Gastrocnemius medialis (tissue), 4 donors: ENCODE measurements around the gene MRPL40.

Experiments used
- POLR2A ChIP-seq, 2 donors: fragments of 450-650 bp; IDR thresholded peaks; one replicate each; pipeline ENCODE4 v1.6.1; 2017; ENCODE audit warnings: antibody characterized with exemption in 2 of 2, mild to moderate bottlenecking in 2 of 2, moderate library complexity in 2 of 2
- TF ChIP-seq, protein P1 (sequence below), 5 experiments: fragments of 450-650 bp in 3 of 5; fragments of 200-600 bp in 2 of 5; sonication (generic) in 2 of 5; IDR thresholded peaks in 4 of 5; conservative IDR thresholded peaks in 1 of 5; 1 replicate in 4 of 5; 2 replicates in 1 of 5; pipeline ENCODE4 v1.5.1; 2016 to 2019; ENCODE audit warnings: antibody characterized with exemption in 5 of 5, mild to moderate bottlenecking in 3 of 5, moderate library complexity in 3 of 5

DNA sequence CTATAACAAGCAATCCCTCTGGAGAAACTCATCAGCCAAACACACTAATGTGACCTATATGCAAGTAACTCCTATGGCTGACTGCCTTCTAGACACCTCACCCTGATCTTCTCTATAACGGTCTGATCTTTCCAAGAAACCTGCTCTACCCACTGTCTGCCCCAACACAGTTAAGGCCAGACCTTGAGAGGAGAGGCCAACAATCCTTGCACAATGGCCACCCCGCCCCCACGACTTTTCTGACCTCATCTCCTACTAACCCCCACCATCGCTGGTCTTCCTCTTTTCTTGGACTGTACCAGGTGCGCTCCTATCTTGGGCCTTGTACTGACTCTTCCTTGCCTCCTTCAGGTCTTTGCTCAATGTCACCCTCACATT is 13.3 kb upstream of the MRPL40 start:
- TF ChIP-seq, protein P1, sequence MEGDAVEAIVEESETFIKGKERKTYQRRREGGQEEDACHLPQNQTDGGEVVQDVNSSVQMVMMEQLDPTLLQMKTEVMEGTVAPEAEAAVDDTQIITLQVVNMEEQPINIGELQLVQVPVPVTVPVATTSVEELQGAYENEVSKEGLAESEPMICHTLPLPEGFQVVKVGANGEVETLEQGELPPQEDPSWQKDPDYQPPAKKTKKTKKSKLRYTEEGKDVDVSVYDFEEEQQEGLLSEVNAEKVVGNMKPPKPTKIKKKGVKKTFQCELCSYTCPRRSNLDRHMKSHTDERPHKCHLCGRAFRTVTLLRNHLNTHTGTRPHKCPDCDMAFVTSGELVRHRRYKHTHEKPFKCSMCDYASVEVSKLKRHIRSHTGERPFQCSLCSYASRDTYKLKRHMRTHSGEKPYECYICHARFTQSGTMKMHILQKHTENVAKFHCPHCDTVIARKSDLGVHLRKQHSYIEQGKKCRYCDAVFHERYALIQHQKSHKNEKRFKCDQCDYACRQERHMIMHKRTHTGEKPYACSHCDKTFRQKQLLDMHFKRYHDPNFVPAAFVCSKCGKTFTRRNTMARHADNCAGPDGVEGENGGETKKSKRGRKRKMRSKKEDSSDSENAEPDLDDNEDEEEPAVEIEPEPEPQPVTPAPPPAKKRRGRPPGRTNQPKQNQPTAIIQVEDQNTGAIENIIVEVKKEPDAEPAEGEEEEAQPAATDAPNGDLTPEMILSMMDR (IDR thresholded peaks at IDR 0.05 in 4 of 5, conservative IDR thresholded peaks at IDR 0.05 in 1 of 5), result no peak
- no peak for TF ChIP-seq POLR2A (IDR thresholded peaks at IDR 0.05)
